Activated naive CD4-positive, alpha-beta T cell treated with anti-CD3 and anti-CD28 coated beads for 36 hours (primary cell): ENCODE data around the gene DZIP3. TPM values are rescaled to one million over a fixed set of nuclear protein-coding genes. Genes with fewer than 3 reads are reported as not detected.

Source experiments
- CTCF ChIA-PET: fragments of 350-600 bp; sonication (Branson Sonifier 250); formaldehyde crosslinking; loops from one replicate; lab custom pipeline; 2021; ENCODE audit warnings: antibody characterized with exemption; lab: Charles Lee
- DNase-seq: peaks from one replicate; pipeline ENCODE4 v3.0.0-alpha.2; 2020
- H3K27ac Mint-ChIP-seq: one replicate; pipeline ENCODE4 v1.8.0; 2021; ENCODE audit warnings: mild to moderate bottlenecking, mixed read lengths
- H3K27me3 Mint-ChIP-seq: one replicate; pipeline ENCODE4 v1.8.0; 2021; ENCODE audit warnings: low read depth, mixed read lengths
- H3K36me3 Mint-ChIP-seq: one replicate; pipeline ENCODE4 v1.8.0; 2021; ENCODE audit warnings: low read depth, mixed read lengths
- H3K4me1 Mint-ChIP-seq: one replicate; pipeline ENCODE4 v1.8.0; 2021; ENCODE audit warnings: low read depth, mixed read lengths
- H3K4me3 Mint-ChIP-seq: one replicate; pipeline ENCODE4 v1.8.0; 2021; ENCODE audit warnings: mild to moderate bottlenecking, moderate library complexity, mixed read lengths
- H3K9me3 Mint-ChIP-seq: one replicate; pipeline ENCODE4 v1.8.0; 2021; ENCODE audit warnings: mixed read lengths
- intact Hi-C: fragments of 100-400 bp; cut with micrococcal nuclease; formaldehyde crosslinking; loops from one replicate; pipeline ENCODE4 v1.15.1; 2023
- total RNA-seq, 2 experiments: library from RNA; stranded (reverse); gene quantifications; one replicate each; pipeline ENCODE4 v1.2.3, GENCODE V29; 2021

DZIP3 gene
- total RNA-seq, 2 experiments from 2014 or later, result 11.2 to 12.2 TPM

GRCh38 chr3:108562565-108562964 is 27.0 kb upstream of the DZIP3 start:
- H3K4me1 Mint-ChIP-seq, result no peaks in the 10 kb centered on the region
- H3K27me3 Mint-ChIP-seq, result no peaks in the 10 kb centered on the region
- intact Hi-C loops, result no loop called here
- no peak for DNase-seq
- CTCF ChIA-PET, result no interaction called here
- no peaks in the 10 kb centered on the region for H3K9me3 Mint-ChIP-seq
- no peak overlapping the region for H3K27ac Mint-ChIP-seq
- H3K4me3 Mint-ChIP-seq, result no peak overlapping the region
- H3K36me3 Mint-ChIP-seq, result peaks cover 44% of the 10 kb centered on the region

GRCh38 chr3:108564564-108564963 is 25.0 kb upstream of the DZIP3 start:
- CTCF ChIA-PET, result interaction anchor here (0.8 kb wide), 1 partner anchor 12 kb away, joined by 3 read pairs; no protein-coding TSS in a partner anchor
- Mint-ChIP-seq H3K9me3 (no peaks in the 10 kb centered on the region), H3K4me3 (no peak overlapping the region), H3K36me3 (peaks cover 40% of the 10 kb centered on the region), H3K27me3 (no peaks in the 10 kb centered on the region), H3K27ac (no peak overlapping the region), H3K4me1 (no peaks in the 10 kb centered on the region)
- intact Hi-C loops, result no loop called here
- no peak for DNase-seq

- no peaks in the 10 kb centered on the region for H3K4me1 Mint-ChIP-seq
- no peak overlapping the region for H3K4me3 Mint-ChIP-seq
- no peak for DNase-seq
- H3K36me3 Mint-ChIP-seq, result peaks cover 41% of the 10 kb centered on the region
- intact Hi-C loops, result no loop called here
- H3K27me3 Mint-ChIP-seq, result no peaks in the 10 kb centered on the region
- no peaks in the 10 kb centered on the region for H3K9me3 Mint-ChIP-seq
- CTCF ChIA-PET, result interaction anchor here (0.8 kb wide), 1 partner anchor 13 kb away, joined by 3 read pairs; no protein-coding TSS in a partner anchor
- no peak overlapping the region for H3K27ac Mint-ChIP-seq
Observed at GRCh38 chr3:108565506-108565905, 24.0 kb upstream of the DZIP3 start.

DNA sequence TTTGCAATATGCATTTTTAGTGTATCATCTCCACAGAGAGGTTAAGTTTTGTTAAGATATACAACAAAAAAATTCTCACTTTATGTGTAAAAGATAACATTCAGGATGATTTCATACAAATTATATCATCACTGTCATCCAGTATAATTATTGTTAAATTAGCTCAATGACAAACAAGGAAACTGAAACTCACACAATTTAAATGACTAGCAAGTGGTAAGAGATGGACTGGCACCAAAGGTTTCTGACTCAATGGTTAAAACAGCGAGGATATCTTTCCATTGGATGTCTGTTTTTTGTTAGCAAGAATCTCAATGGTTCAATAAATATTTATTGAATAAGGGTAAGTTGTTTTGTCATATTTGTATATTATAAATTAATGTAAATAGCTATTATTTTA is 22.9 kb upstream of the DZIP3 start:
- CTCF ChIA-PET, result interaction anchor here (0.8 to 1.1 kb wide), 2 partner anchors 11 to 22 kb away, joined by 3 to 4 read pairs; no protein-coding TSS in a partner anchor
- intact Hi-C loops, result no loop called here
- DNase-seq, result no peak
- Mint-ChIP-seq H3K27me3 (no peaks in the 10 kb centered on the region), H3K27ac (no peak overlapping the region), H3K36me3 (peaks cover 33% of the 10 kb centered on the region), H3K9me3 (no peaks in the 10 kb centered on the region), H3K4me1 (no peaks in the 10 kb centered on the region), H3K4me3 (no peak overlapping the region)

DNA sequence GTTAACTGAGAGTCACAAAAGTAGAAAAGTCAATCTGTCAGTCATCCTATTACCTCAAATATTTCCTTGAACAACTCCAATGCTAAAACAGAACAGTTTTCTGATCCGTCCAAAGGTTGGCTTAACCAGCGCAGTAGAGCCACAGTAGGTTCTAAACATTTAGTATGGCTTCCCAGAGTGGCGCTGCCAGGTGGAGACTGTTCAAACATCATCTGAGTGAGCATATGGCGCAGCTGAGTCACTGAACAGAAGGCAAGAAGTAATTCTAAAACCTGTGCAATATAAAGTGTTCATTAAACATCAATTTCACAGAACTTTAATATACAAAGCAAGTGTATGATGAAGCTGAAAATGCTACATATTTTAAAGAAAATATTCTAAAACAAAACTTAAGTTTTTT is 20.2 kb upstream of the DZIP3 start:
- H3K9me3 Mint-ChIP-seq, result no peaks in the 10 kb centered on the region
- peaks cover 36% of the 10 kb centered on the region for H3K36me3 Mint-ChIP-seq
- intact Hi-C loops, result no loop called here
- DNase-seq, result no peak
- H3K27ac Mint-ChIP-seq, result no peak overlapping the region
- H3K4me1 Mint-ChIP-seq, result no peaks in the 10 kb centered on the region
- H3K4me3 Mint-ChIP-seq, result no peak overlapping the region
- no peaks in the 10 kb centered on the region for H3K27me3 Mint-ChIP-seq
- CTCF ChIA-PET, result no interaction called here

DNA sequence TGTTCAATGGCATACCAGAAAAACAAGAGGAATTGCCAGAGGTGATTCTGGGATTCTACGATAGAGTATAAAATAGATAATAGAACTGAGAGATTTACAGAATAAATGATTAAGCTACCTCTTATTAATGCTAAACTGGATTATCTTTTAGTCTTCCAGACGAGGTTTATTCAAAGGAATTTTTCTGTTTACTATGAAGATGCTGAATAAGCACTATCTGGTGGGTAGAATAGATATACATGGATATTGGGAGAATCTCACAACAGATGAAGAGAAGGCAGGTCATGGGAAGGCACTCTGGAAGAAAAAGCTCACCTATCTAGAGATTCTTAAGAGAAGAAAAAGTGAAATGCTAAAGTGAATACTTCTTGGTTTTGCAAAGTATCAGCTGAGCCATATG is 11.5 kb upstream of the DZIP3 start:
- DNase-seq, result no peak
- CTCF ChIA-PET, result interaction anchor here (1.2 kb wide), 1 partner anchor 337 kb away, joined by 3 read pairs; no protein-coding TSS in a partner anchor
- intact Hi-C loops, result no loop called here
- Mint-ChIP-seq H3K27ac (no peak overlapping the region), H3K4me3 (no peak overlapping the region), H3K27me3 (no peaks in the 10 kb centered on the region), H3K36me3 (peaks cover 34% of the 10 kb centered on the region), H3K4me1 (peaks cover 6% of the 10 kb centered on the region), H3K9me3 (no peaks in the 10 kb centered on the region)

GRCh38 chr3:108588601-108589000 is 921 bp upstream of the DZIP3 start:
- Mint-ChIP-seq H3K9me3 (no peaks in the 10 kb centered on the region), H3K4me1 (peaks cover 36% of the 10 kb centered on the region), H3K27me3 (no peaks in the 10 kb centered on the region), H3K36me3 (peaks cover 20% of the 10 kb centered on the region), H3K27ac (peak overlapping the region; percentile 99), H3K4me3 (peak overlapping the region; percentile 95)
- intact Hi-C loops, result loop anchor here (2.0 to 10.0 kb wide), 7 partner anchors 34 to 1066 kb away; partner anchors contain the start of genes BBX, CD47, HHLA2 and IFT57
- CTCF ChIA-PET, result interaction anchor here (1.0 to 4.8 kb wide), 5 partner anchors 11 to 36 kb away, joined by 3 to 28 read pairs (median 4); no protein-coding TSS in a partner anchor
- no peak for DNase-seq

- Mint-ChIP-seq H3K36me3 (peaks cover 16% of the 10 kb centered on the region), H3K4me1 (peaks cover 36% of the 10 kb centered on the region), H3K27ac (peak overlapping the region; percentile 99), H3K9me3 (no peaks in the 10 kb centered on the region), H3K27me3 (no peaks in the 10 kb centered on the region), H3K4me3 (peak overlapping the region; percentile 95)
- intact Hi-C loops, result loop anchor here (1.0 to 10.0 kb wide), 13 partner anchors 10 to 1067 kb away; partner anchors contain the start of genes BBX, CD47, HHLA2 and IFT57
- no peak for DNase-seq
- CTCF ChIA-PET, result interaction anchor here (0.7 to 4.8 kb wide), 6 partner anchors 9 to 235 kb away, joined by 3 to 28 read pairs (median 4); no protein-coding TSS in a partner anchor
Observed at GRCh38 chr3:108589998-108590323, 439 bp downstream of the DZIP3 start.

- H3K36me3 Mint-ChIP-seq, result peaks cover 12% of the 10 kb centered on the region
- H3K27ac Mint-ChIP-seq, result peak overlapping the region; percentile 99
- CTCF ChIA-PET, result interaction anchor here (0.8 to 4.8 kb wide), 4 partner anchors 8 to 229 kb away, joined by 3 to 28 read pairs (median 4); no protein-coding TSS in a partner anchor
- H3K27me3 Mint-ChIP-seq, result no peaks in the 10 kb centered on the region
- DNase-seq, result no peak
- H3K4me1 Mint-ChIP-seq, result peaks cover 36% of the 10 kb centered on the region
- peak overlapping the region; percentile 95 for H3K4me3 Mint-ChIP-seq
- no peaks in the 10 kb centered on the region for H3K9me3 Mint-ChIP-seq
- intact Hi-C loops, result no loop called here
Observed at GRCh38 chr3:108590460-108590859, 938 bp downstream of the DZIP3 start.

DNA sequence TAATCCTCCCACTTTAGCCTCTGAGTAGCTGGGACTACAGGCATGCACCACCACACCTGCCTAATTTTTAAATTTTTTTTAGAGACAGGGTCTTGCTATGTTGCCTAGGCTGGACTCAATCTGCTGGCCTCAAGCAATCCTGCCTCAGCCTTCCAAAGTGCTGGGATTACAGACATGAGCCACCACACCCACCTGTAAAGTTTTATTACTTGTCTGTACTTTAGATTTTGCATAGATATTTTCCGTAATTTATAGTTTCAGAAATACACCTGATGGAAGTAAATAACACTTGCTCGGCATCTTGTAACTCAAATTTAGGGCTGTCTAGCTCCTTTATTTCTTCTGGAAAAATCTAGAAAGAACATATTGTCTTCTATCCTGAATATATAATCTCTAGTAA is 5.8 kb downstream of the DZIP3 start:
- no peak overlapping the region for H3K27ac Mint-ChIP-seq
- no peaks in the 10 kb centered on the region for H3K36me3 Mint-ChIP-seq
- H3K9me3 Mint-ChIP-seq, result no peaks in the 10 kb centered on the region
- peaks cover 38% of the 10 kb centered on the region for H3K4me1 Mint-ChIP-seq
- H3K27me3 Mint-ChIP-seq, result no peaks in the 10 kb centered on the region
- intact Hi-C loops, result no loop called here
- no peak for DNase-seq
- no peak overlapping the region for H3K4me3 Mint-ChIP-seq
- CTCF ChIA-PET, result no interaction called here

GRCh38 chr3:108598375-108598774 is 8.9 kb downstream of the DZIP3 start:
- no peak for DNase-seq
- CTCF ChIA-PET, result interaction anchor here (0.6 to 1.4 kb wide), 5 partner anchors 8 to 317 kb away, joined by 3 to 4 read pairs (median 3); partner anchors contain the start of gene HHLA2
- intact Hi-C loops, result no loop called here
- no peak overlapping the region for H3K4me3 Mint-ChIP-seq
- H3K27ac Mint-ChIP-seq, result no peak overlapping the region
- H3K9me3 Mint-ChIP-seq, result no peaks in the 10 kb centered on the region
- no peaks in the 10 kb centered on the region for H3K27me3 Mint-ChIP-seq
- peaks cover 38% of the 10 kb centered on the region for H3K4me1 Mint-ChIP-seq
- no peaks in the 10 kb centered on the region for H3K36me3 Mint-ChIP-seq

GRCh38 chr3:108599677-108600409 is 10.3 kb downstream of the DZIP3 start:
- CTCF ChIA-PET, result interaction anchor here (0.6 to 1.4 kb wide), 2 partner anchors 11 to 148 kb away, joined by 4 to 7 read pairs; partner anchors contain the start of gene CIP2A
- Mint-ChIP-seq H3K36me3 (no peaks in the 10 kb centered on the region), H3K9me3 (no peaks in the 10 kb centered on the region), H3K4me3 (no peak overlapping the region), H3K27ac (no peak overlapping the region), H3K4me1 (peaks cover 50% of the 10 kb centered on the region), H3K27me3 (no peaks in the 10 kb centered on the region)
- DNase-seq, result no peak
- intact Hi-C loops, result no loop called here
